Measurements from ENCODE around the gene IRAG1.

DNA sequence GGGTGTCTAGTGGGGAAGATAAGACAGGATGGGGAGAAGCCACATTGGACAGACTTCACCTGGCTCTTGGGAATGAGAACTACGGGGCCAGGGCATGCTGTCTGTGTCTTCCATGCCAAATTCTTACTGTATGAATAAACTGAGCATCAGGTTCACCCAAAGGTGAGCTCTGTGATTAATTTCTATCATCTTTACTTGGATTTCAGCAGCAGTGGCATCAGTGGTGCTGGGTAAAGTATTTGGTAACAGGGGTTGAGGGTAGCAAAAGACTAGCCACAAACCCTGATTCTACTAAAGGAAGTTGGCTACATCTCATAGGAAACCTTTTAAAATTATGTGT lies 38.8 kb downstream of the IRAG1 start:
- TF ChIP-seq, protein P1, sequence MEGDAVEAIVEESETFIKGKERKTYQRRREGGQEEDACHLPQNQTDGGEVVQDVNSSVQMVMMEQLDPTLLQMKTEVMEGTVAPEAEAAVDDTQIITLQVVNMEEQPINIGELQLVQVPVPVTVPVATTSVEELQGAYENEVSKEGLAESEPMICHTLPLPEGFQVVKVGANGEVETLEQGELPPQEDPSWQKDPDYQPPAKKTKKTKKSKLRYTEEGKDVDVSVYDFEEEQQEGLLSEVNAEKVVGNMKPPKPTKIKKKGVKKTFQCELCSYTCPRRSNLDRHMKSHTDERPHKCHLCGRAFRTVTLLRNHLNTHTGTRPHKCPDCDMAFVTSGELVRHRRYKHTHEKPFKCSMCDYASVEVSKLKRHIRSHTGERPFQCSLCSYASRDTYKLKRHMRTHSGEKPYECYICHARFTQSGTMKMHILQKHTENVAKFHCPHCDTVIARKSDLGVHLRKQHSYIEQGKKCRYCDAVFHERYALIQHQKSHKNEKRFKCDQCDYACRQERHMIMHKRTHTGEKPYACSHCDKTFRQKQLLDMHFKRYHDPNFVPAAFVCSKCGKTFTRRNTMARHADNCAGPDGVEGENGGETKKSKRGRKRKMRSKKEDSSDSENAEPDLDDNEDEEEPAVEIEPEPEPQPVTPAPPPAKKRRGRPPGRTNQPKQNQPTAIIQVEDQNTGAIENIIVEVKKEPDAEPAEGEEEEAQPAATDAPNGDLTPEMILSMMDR (IDR thresholded peaks at IDR 0.05) = no peak
- TF ChIP-seq POLR2AphosphoS5 (IDR thresholded peaks at IDR 0.05; ENCODE audit: low read depth, low read length) (no peak), SIN3A (IDR thresholded peaks at IDR 0.05; ENCODE audit: borderline replicate concordance, insufficient read depth, low read depth, low read length) (no peak)
- TF ChIP-seq, protein P2, sequence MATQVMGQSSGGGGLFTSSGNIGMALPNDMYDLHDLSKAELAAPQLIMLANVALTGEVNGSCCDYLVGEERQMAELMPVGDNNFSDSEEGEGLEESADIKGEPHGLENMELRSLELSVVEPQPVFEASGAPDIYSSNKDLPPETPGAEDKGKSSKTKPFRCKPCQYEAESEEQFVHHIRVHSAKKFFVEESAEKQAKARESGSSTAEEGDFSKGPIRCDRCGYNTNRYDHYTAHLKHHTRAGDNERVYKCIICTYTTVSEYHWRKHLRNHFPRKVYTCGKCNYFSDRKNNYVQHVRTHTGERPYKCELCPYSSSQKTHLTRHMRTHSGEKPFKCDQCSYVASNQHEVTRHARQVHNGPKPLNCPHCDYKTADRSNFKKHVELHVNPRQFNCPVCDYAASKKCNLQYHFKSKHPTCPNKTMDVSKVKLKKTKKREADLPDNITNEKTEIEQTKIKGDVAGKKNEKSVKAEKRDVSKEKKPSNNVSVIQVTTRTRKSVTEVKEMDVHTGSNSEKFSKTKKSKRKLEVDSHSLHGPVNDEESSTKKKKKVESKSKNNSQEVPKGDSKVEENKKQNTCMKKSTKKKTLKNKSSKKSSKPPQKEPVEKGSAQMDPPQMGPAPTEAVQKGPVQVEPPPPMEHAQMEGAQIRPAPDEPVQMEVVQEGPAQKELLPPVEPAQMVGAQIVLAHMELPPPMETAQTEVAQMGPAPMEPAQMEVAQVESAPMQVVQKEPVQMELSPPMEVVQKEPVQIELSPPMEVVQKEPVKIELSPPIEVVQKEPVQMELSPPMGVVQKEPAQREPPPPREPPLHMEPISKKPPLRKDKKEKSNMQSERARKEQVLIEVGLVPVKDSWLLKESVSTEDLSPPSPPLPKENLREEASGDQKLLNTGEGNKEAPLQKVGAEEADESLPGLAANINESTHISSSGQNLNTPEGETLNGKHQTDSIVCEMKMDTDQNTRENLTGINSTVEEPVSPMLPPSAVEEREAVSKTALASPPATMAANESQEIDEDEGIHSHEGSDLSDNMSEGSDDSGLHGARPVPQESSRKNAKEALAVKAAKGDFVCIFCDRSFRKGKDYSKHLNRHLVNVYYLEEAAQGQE (IDR thresholded peaks at IDR 0.05; ENCODE audit: insufficient read depth in 1 of 2, low read depth in 2 of 2, low read length in 1 of 2) = no peak
